Parathyroid adenoma (tissue), 2 donors: Measurements from ENCODE around the gene ODC1.

Source experiments
- H2AFZ ChIP-seq: fragments of 300-600 bp; sonication (generic); one replicate; pipeline ENCODE4 v1.7.0; 2017; ENCODE audit warnings: antibody characterized with exemption, mild to moderate bottlenecking
- H3K27ac ChIP-seq: fragments of 300-600 bp; sonication (generic); one replicate; pipeline ENCODE4 v1.7.0; 2017
- H3K27me3 ChIP-seq: fragments of 300-600 bp; sonication (generic); one replicate; pipeline ENCODE4 v1.7.0; 2017; ENCODE audit warnings: low read length; ENCODE audit not compliant: control insufficient read depth, insufficient read depth
- H3K36me3 ChIP-seq: fragments of 300-600 bp; sonication (generic); one replicate; pipeline ENCODE4 v1.7.0; 2017; ENCODE audit warnings: low read length; ENCODE audit not compliant: control insufficient read depth, insufficient read depth
- H3K4me1 ChIP-seq: fragments of 300-600 bp; sonication (generic); one replicate; pipeline ENCODE4 v1.7.0; 2017; ENCODE audit warnings: control low read depth
- H3K4me2 ChIP-seq: fragments of 300-600 bp; sonication (generic); one replicate; pipeline ENCODE4 v1.7.0; 2017; ENCODE audit warnings: low read length
- H3K4me3 ChIP-seq: fragments of 300-600 bp; sonication (generic); one replicate; pipeline ENCODE4 v1.7.0; 2017; ENCODE audit warnings: low read depth, low read length
- H3K79me2 ChIP-seq: fragments of 300-600 bp; sonication (generic); one replicate; pipeline ENCODE4 v1.7.0; 2017; ENCODE audit warnings: control low read depth
- H3K9ac ChIP-seq: fragments of 300-600 bp; sonication (generic); one replicate; pipeline ENCODE4 v1.7.0; 2017; ENCODE audit warnings: mild to moderate bottlenecking
- H3K9me3 ChIP-seq: fragments of 300-600 bp; sonication (generic); one replicate; pipeline ENCODE4 v1.7.0; 2017; ENCODE audit warnings: low read length; ENCODE audit not compliant: control insufficient read depth
- CTCF ChIP-seq: fragments of 300-600 bp; sonication (generic); IDR thresholded peaks from one replicate; pipeline ENCODE4 v1.7.0; 2017; ENCODE audit warnings: antibody characterized with exemption, mild to moderate bottlenecking
- donor health status: primary hyperparathyroidism.

Gene ODC1

GRCh38 chr2:10426726-10427617 lies 21.2 kb downstream of the ODC1 start:
- H3K36me3 ChIP-seq, result no peaks in the 10 kb centered on the region

GRCh38 chr2:10425699-10426098 lies 22.4 kb downstream of the ODC1 start:
- Histone ChIP-seq H3K27me3 (no peaks in the 10 kb centered on the region), H2AFZ (no peak overlapping the region), H3K4me3 (no peak overlapping the region), H3K36me3 (no peaks in the 10 kb centered on the region), H3K4me2 (no peak overlapping the region), H3K4me1 (no peaks in the 10 kb centered on the region), H3K27ac (no peak overlapping the region), H3K9me3 (no peaks in the 10 kb centered on the region), H3K9ac (no peak overlapping the region), H3K79me2 (no peaks in the 10 kb centered on the region)
- no peak for TF ChIP-seq CTCF

More at GRCh38 chr2:10426726-10427617, 21.2 kb downstream of the ODC1 start:
- Histone ChIP-seq H3K27ac (no peak overlapping the region), H3K4me1 (no peaks in the 10 kb centered on the region), H2AFZ (no peak overlapping the region), H3K4me2 (no peak overlapping the region), H3K9me3 (no peaks in the 10 kb centered on the region), H3K79me2 (no peaks in the 10 kb centered on the region), H3K4me3 (no peak overlapping the region), H3K9ac (no peak overlapping the region), H3K27me3 (no peaks in the 10 kb centered on the region)
- TF ChIP-seq CTCF, result no peak

GRCh38 chr2:10424916-10425505 lies 23.1 kb downstream of the ODC1 start:
- Histone ChIP-seq H3K4me3 (no peak overlapping the region), H3K4me1 (no peaks in the 10 kb centered on the region), H3K27me3 (no peaks in the 10 kb centered on the region), H2AFZ (no peak overlapping the region), H3K9me3 (no peaks in the 10 kb centered on the region), H3K9ac (no peak overlapping the region), H3K4me2 (no peak overlapping the region), H3K79me2 (no peaks in the 10 kb centered on the region), H3K27ac (no peak overlapping the region), H3K36me3 (no peaks in the 10 kb centered on the region)
- TF ChIP-seq CTCF, result no peak

GRCh38 chr2:10424051-10424450 lies 24.1 kb downstream of the ODC1 start:
- Histone ChIP-seq H3K27ac (no peak overlapping the region), H2AFZ (no peak overlapping the region), H3K36me3 (no peaks in the 10 kb centered on the region), H3K9me3 (no peaks in the 10 kb centered on the region), H3K79me2 (no peaks in the 10 kb centered on the region), H3K4me1 (no peaks in the 10 kb centered on the region), H3K4me3 (no peak overlapping the region), H3K27me3 (no peaks in the 10 kb centered on the region), H3K9ac (no peak overlapping the region), H3K4me2 (no peak overlapping the region)
- TF ChIP-seq CTCF, result no peak
